ENCODE measurements around the gene ARAP1. TPM values are rescaled to one million over a fixed set of nuclear protein-coding genes. Genes with fewer than 3 reads are reported as not detected.

Gene ARAP1
- total RNA-seq, 1 donor from 2014 or later = 17.6 TPM

- no peaks in the 10 kb centered on the region for H3K36me3 ChIP-seq
- no peak overlapping the region for H3K27ac Mint-ChIP-seq
- H4K20me1 ChIP-seq (ENCODE audit: low read depth) = peaks cover 38% of the 10 kb centered on the region
- H2AFZ ChIP-seq (replicated peaks) = no peak overlapping the region
- H3K27me3 Mint-ChIP-seq (ENCODE audit: insufficient read depth, low read depth) = peaks cover 22% of the 10 kb centered on the region
- H3K36me3 Mint-ChIP-seq = no peaks in the 10 kb centered on the region
- peaks cover 28% of the 10 kb centered on the region for H3K4me1 Mint-ChIP-seq
- H3K9me3 ChIP-seq (ENCODE audit: low read depth) = no peaks in the 10 kb centered on the region
- no peak overlapping the region for H3K4me3 ChIP-seq
- H3K4me3 Mint-ChIP-seq = no peak overlapping the region
- H3K27ac ChIP-seq = no peak overlapping the region
- no peak overlapping the region for H3K9ac ChIP-seq
- DNase-seq (ENCODE audit: low spot score) = no peak
- H3K9me3 Mint-ChIP-seq = no peaks in the 10 kb centered on the region
- peaks cover 20% of the 10 kb centered on the region for H3K27me3 ChIP-seq
- no peaks in the 10 kb centered on the region for H3K4me1 ChIP-seq
- H3K4me2 ChIP-seq = no peak overlapping the region
- no peak for TF ChIP-seq EZH2phosphoT487 (IDR thresholded peaks at IDR 0.05)
- no peak for TF ChIP-seq EZH2 (IDR thresholded peaks at IDR 0.05)
- TF ChIP-seq, protein P1, sequence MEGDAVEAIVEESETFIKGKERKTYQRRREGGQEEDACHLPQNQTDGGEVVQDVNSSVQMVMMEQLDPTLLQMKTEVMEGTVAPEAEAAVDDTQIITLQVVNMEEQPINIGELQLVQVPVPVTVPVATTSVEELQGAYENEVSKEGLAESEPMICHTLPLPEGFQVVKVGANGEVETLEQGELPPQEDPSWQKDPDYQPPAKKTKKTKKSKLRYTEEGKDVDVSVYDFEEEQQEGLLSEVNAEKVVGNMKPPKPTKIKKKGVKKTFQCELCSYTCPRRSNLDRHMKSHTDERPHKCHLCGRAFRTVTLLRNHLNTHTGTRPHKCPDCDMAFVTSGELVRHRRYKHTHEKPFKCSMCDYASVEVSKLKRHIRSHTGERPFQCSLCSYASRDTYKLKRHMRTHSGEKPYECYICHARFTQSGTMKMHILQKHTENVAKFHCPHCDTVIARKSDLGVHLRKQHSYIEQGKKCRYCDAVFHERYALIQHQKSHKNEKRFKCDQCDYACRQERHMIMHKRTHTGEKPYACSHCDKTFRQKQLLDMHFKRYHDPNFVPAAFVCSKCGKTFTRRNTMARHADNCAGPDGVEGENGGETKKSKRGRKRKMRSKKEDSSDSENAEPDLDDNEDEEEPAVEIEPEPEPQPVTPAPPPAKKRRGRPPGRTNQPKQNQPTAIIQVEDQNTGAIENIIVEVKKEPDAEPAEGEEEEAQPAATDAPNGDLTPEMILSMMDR (IDR thresholded peaks at IDR 0.05) = no peak
- H3K79me2 ChIP-seq (ENCODE audit: low read depth) = no peaks in the 10 kb centered on the region
- no peaks in the 10 kb centered on the region for H3F3A ChIP-seq (ENCODE audit: low read depth)
Measured at GRCh38 chr11:72682858-72683243, 69.4 kb downstream of the ARAP1 start.

- Mint-ChIP-seq H3K27ac (no peak overlapping the region), H3K4me1 (peaks cover 28% of the 10 kb centered on the region), H3K36me3 (no peaks in the 10 kb centered on the region), H3K4me3 (no peak overlapping the region), H3K9me3 (no peaks in the 10 kb centered on the region), H3K27me3 (ENCODE audit: insufficient read depth, low read depth) (peaks cover 23% of the 10 kb centered on the region)
- Histone ChIP-seq H4K20me1 (ENCODE audit: low read depth) (peaks cover 42% of the 10 kb centered on the region), H2AFZ (replicated peaks) (no peak overlapping the region), H3K27ac (no peak overlapping the region), H3K9ac (no peak overlapping the region), H3K4me1 (no peaks in the 10 kb centered on the region), H3K36me3 (no peaks in the 10 kb centered on the region), H3K4me3 (no peak overlapping the region), H3K9me3 (ENCODE audit: low read depth) (no peaks in the 10 kb centered on the region), H3K27me3 (peaks cover 25% of the 10 kb centered on the region), H3K79me2 (ENCODE audit: low read depth) (no peaks in the 10 kb centered on the region), H3K4me2 (no peak overlapping the region), H3F3A (ENCODE audit: low read depth) (no peaks in the 10 kb centered on the region)
- no peak for DNase-seq (ENCODE audit: low spot score)
- TF ChIP-seq EZH2phosphoT487 (IDR thresholded peaks at IDR 0.05) (no peak), EZH2 (IDR thresholded peaks at IDR 0.05) (no peak)
- TF ChIP-seq, protein P1 (IDR thresholded peaks at IDR 0.05) = no peak
Measured at GRCh38 chr11:72682238-72682857, 69.9 kb downstream of the ARAP1 start.

DNA sequence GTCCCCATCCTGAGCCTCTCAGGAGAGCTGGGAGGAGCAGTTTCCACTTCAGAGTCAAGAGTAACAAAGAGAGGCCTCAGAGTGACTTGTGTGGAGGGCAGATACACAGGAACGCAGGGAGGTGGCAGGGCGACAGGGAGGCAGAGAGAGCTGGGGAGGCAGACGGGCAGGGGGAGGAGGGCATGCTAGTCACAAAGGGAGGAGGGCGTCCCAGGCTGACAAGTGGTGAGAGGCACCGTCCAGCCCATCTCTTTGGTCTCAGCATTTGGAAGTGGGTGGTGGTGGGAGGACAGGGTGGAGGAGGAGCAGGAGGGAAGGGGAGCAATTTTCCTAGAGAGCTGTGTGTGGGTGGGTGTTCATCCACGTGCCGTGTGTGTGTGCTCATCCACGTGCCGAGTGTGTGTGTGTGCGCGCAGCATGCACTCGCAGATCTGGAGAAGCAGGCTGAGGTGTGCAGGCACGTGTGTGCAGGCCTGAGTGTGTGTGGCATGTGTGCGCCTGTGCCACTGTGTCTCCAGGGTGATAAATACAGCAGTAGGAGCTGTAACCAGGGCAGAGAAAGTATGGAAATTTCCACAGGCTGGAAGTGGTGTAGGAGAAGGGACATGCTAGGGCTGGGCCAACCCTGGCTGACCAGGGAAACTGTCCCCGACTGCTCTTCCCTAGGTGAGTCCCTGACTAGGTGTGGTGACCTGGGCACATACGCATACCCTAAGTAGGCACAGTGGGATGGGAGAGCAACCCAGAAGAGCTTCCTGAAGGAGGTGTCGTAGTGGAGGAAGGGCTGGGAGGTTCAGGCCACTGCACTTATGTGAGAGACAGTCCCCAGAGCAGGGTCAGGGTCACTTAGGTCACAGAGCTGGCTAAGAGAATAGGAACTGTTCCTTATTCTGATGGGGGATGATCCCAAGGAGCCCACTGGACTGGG, 70.7 kb downstream of the ARAP1 start:
- no peaks in the 10 kb centered on the region for H3K9me3 Mint-ChIP-seq
- H3K79me2 ChIP-seq (ENCODE audit: low read depth) = no peaks in the 10 kb centered on the region
- peaks cover 49% of the 10 kb centered on the region for H4K20me1 ChIP-seq (ENCODE audit: low read depth)
- no peaks in the 10 kb centered on the region for H3K36me3 Mint-ChIP-seq
- H2AFZ ChIP-seq (replicated peaks) = no peak overlapping the region
- no peaks in the 10 kb centered on the region for H3K36me3 ChIP-seq
- no peaks in the 10 kb centered on the region for H3F3A ChIP-seq (ENCODE audit: low read depth)
- no peak for TF ChIP-seq EZH2 (IDR thresholded peaks at IDR 0.05)
- TF ChIP-seq, protein P1 (IDR thresholded peaks at IDR 0.05) = no peak
- no peak for TF ChIP-seq EZH2phosphoT487 (IDR thresholded peaks at IDR 0.05)
- peaks cover 32% of the 10 kb centered on the region for H3K27me3 Mint-ChIP-seq (ENCODE audit: insufficient read depth, low read depth)
- H3K27me3 ChIP-seq = peaks cover 34% of the 10 kb centered on the region
- H3K4me1 ChIP-seq = peaks cover 6% of the 10 kb centered on the region
- peak overlapping the region; percentile 60 for H3K4me3 Mint-ChIP-seq
- no peak overlapping the region for H3K4me3 ChIP-seq
- H3K4me2 ChIP-seq = no peak overlapping the region
- no peak overlapping the region for H3K27ac ChIP-seq
- H3K9ac ChIP-seq = no peak overlapping the region
- no peak for DNase-seq (ENCODE audit: low spot score)
- H3K9me3 ChIP-seq (ENCODE audit: low read depth) = no peaks in the 10 kb centered on the region
- peak overlapping the region; percentile 87 for H3K27ac Mint-ChIP-seq
- H3K4me1 Mint-ChIP-seq = peaks cover 34% of the 10 kb centered on the region
